Endodermal cell (in vitro differentiated cells): Measurements from ENCODE around the gene SLIT3. TPM values are rescaled to one million over a fixed set of nuclear protein-coding genes. Genes with fewer than 3 reads are reported as not detected.

ENCODE experiments used
- DNase-seq: peaks from one replicate; pipeline ENCODE4 v3.0.0-alpha.2; 2017
- H3K27ac ChIP-seq: 2 replicates; pipeline ENCODE4 v1.5.1; 2013; ENCODE audit warnings: mild to moderate bottlenecking, low read depth, low read length, moderate library complexity
- H3K27me3 ChIP-seq: 2 replicates; pipeline ENCODE4 v1.6.1; 2013; ENCODE audit warnings: mild to moderate bottlenecking, low read length, moderate library complexity; ENCODE audit not compliant: insufficient read depth, control insufficient read depth, poor library complexity, severe bottlenecking
- H3K36me3 ChIP-seq: 2 replicates; pipeline ENCODE4 v1.7.0; 2013; ENCODE audit warnings: mild to moderate bottlenecking, low read length, moderate library complexity; ENCODE audit not compliant: control insufficient read depth, insufficient read depth
- H3K4me1 ChIP-seq: one replicate; pipeline ENCODE4 v1.7.0; 2013; ENCODE audit warnings: low read length; ENCODE audit not compliant: control insufficient read depth, insufficient read depth
- H3K4me3 ChIP-seq: 2 replicates; pipeline ENCODE4 v1.5.1; 2013; ENCODE audit warnings: mild to moderate bottlenecking, low read length, moderate library complexity
- H3K9ac ChIP-seq: 2 replicates; pipeline ENCODE4 v1.6.1; 2013; ENCODE audit warnings: mild to moderate bottlenecking, low read length, moderate library complexity; ENCODE audit not compliant: poor library complexity, severe bottlenecking; ENCODE audit errors: extremely low read depth
- H3K9me3 ChIP-seq: 2 replicates; pipeline ENCODE4 v1.6.1; 2013; ENCODE audit warnings: mild to moderate bottlenecking, low read length, moderate library complexity; ENCODE audit not compliant: control insufficient read depth
- H3K27ac Mint-ChIP-seq: 2 replicates; pipeline ENCODE4 v1.8.0; 2020; ENCODE audit warnings: mixed read lengths
- H3K27me3 Mint-ChIP-seq: 2 replicates; pipeline ENCODE4 v1.8.0; 2021; ENCODE audit warnings: mild to moderate bottlenecking, mixed read lengths; ENCODE audit not compliant: insufficient read depth
- H3K36me3 Mint-ChIP-seq: 2 replicates; pipeline ENCODE4 v1.8.0; 2020; ENCODE audit warnings: low read depth, mixed read lengths
- H3K4me1 Mint-ChIP-seq: 2 replicates; pipeline ENCODE4 v1.8.0; 2020; ENCODE audit warnings: mixed read lengths
- H3K4me3 Mint-ChIP-seq: 2 replicates; pipeline ENCODE4 v1.8.0; 2020; ENCODE audit warnings: mild to moderate bottlenecking, moderate library complexity, mixed read lengths
- H3K9me3 Mint-ChIP-seq: 2 replicates; pipeline ENCODE4 v1.8.0; 2020; ENCODE audit warnings: mild to moderate bottlenecking, mixed read lengths
- CTCF ChIP-seq: fragments of 200-600 bp; sonication (generic); conservative IDR thresholded peaks from 2 replicates; pipeline ENCODE4 v1.5.0; 2021; ENCODE audit warnings: antibody characterized with exemption, mild to moderate bottlenecking
- WGBS, 2 experiments: methylation state at CpG; one replicate each; pipeline versions ENCODE4 v1.1.5 to v1.1.7; 2013; ENCODE audit warnings: missing lambda C conversion rate in 2 of 2, mixed read lengths in 1 of 2; ENCODE audit not compliant: insufficient coverage in 1 of 2, insufficient read length in 1 of 2; 5-methylcytosine and 5-hydroxymethylcytosine counted together
- total RNA-seq, 2 donors: library from RNA; stranded (reverse); fragmentation: NEBNext Ultra II Directional in 1 of 2; extraction: Animal tissue kit (Norgen Biotek cat#: 25700) in 1 of 2; gene quantifications; 2 replicates in 1 of 2; 3 replicates in 1 of 2; pipeline ENCODE4 v1.2.1, GENCODE V29; 2021

The SLIT3 gene
- total RNA-seq, 2 donors from 2014 or later, result 2.5 to 3.4 TPM

GRCh38 chr5:168817591-168817990 is 483.3 kb downstream of the SLIT3 start:
- no peak for TF ChIP-seq CTCF
- WGBS, 2 experiments, result 67 to 68% methylated on average over 5 of the region's 5 CpGs
- Mint-ChIP-seq H3K9me3 (no peaks in the 10 kb centered on the region), H3K27ac (no peak overlapping the region), H3K4me3 (no peak overlapping the region), H3K36me3 (no peaks in the 10 kb centered on the region), H3K4me1 (peaks cover 16% of the 10 kb centered on the region), H3K27me3 (peaks cover 5% of the 10 kb centered on the region)
- peaks cover 4% of the 10 kb centered on the region for H3K4me1 ChIP-seq
- no peak for DNase-seq
- no peak overlapping the region for H3K4me3 ChIP-seq
- H3K27me3 ChIP-seq, result peaks cover 5% of the 10 kb centered on the region
- no peaks in the 10 kb centered on the region for H3K9me3 ChIP-seq
- H3K36me3 ChIP-seq, result no peaks in the 10 kb centered on the region
- no peak overlapping the region for H3K27ac ChIP-seq
- no peak overlapping the region for H3K9ac ChIP-seq

GRCh38 chr5:168816661-168817060 is 484.3 kb downstream of the SLIT3 start:
- Mint-ChIP-seq H3K27me3 (peaks cover 5% of the 10 kb centered on the region), H3K9me3 (no peaks in the 10 kb centered on the region), H3K4me1 (peaks cover 16% of the 10 kb centered on the region), H3K36me3 (no peaks in the 10 kb centered on the region), H3K4me3 (no peak overlapping the region), H3K27ac (no peak overlapping the region)
- Histone ChIP-seq H3K9ac (no peak overlapping the region), H3K4me3 (no peak overlapping the region), H3K27ac (no peak overlapping the region), H3K4me1 (peaks cover 4% of the 10 kb centered on the region), H3K27me3 (peaks cover 5% of the 10 kb centered on the region), H3K9me3 (no peaks in the 10 kb centered on the region), H3K36me3 (no peaks in the 10 kb centered on the region)
- TF ChIP-seq CTCF, result no peak
- DNase-seq, result no peak
- 91 to 93% methylated on average over 4 of the region's 4 CpGs for WGBS, 2 experiments

- no peaks in the 10 kb centered on the region for H3K36me3 ChIP-seq
- H3K4me3 ChIP-seq, result no peak overlapping the region
- WGBS, 2 experiments, result 78 to 100% methylated on average over 1 to 4 of the region's 4 CpGs
- peaks cover 12% of the 10 kb centered on the region for H3K27me3 ChIP-seq
- DNase-seq, result no peak
- H3K4me3 Mint-ChIP-seq, result no peak overlapping the region
- peaks cover 20% of the 10 kb centered on the region for H3K27me3 Mint-ChIP-seq
- no peak overlapping the region for H3K9ac ChIP-seq
- no peaks in the 10 kb centered on the region for H3K36me3 Mint-ChIP-seq
- no peaks in the 10 kb centered on the region for H3K9me3 Mint-ChIP-seq
- no peaks in the 10 kb centered on the region for H3K9me3 ChIP-seq
- H3K27ac Mint-ChIP-seq, result no peak overlapping the region
- H3K27ac ChIP-seq, result no peak overlapping the region
- H3K4me1 Mint-ChIP-seq, result peaks cover 20% of the 10 kb centered on the region
- H3K4me1 ChIP-seq, result peaks cover 15% of the 10 kb centered on the region
- TF ChIP-seq CTCF, result no peak
Observed at GRCh38 chr5:168813184-168813968, 487.6 kb downstream of the SLIT3 start.
